GM12878 (cell line): ENCODE results near the gene KATNB1. TPM values are rescaled to one million over a fixed set of nuclear protein-coding genes. Genes with fewer than 3 reads are reported as not detected.
"Not testable (repeated sequence)": the region's sequence is repeated elsewhere in the genome, so short reads cannot be mapped to it uniquely, and the experiment has no call there.

ENCODE experiments used
- ATAC-seq: fragments of 200-7000 bp; cut with Tn5 transposase; 3 replicates; pipeline ENCODE4 v1.9.1; 2020; ENCODE audit warnings: mild to moderate bottlenecking, moderate library complexity
- BruUV-seq: library from RNA; stranded (reverse); fragments of 400-500 nt; replicated peaks from 2 replicates; lab custom pipeline; 2021; lab: Mats Ljungman, UMichigan
- CTCF ChIA-PET: fragments of 300-600 bp; sonication (Branson Sonifier 250); formaldehyde crosslinking; extraction: SDS; loops from one replicate; lab custom pipeline; 2021; ENCODE audit warnings: inconsistent platforms; lab: Yijun Ruan, JAX
- POLR2A ChIA-PET: fragments of 350-600 bp; formaldehyde crosslinking; extraction: SDS; loops from one replicate; lab custom pipeline; 2021; ENCODE audit warnings: inconsistent platforms; lab: Charles Lee
- RAD21 ChIA-PET: fragments of 300-600 bp; sonication (Branson Sonifier 250); formaldehyde crosslinking; loops from one replicate; lab custom pipeline; 2023; ENCODE audit warnings: antibody characterized with exemption; ENCODE audit not compliant: unreplicated experiment; lab: Charles Lee
- SMC1A ChIA-PET: fragments of 300-600 bp; sonication (Branson Sonifier 250); formaldehyde crosslinking; loops from one replicate; lab custom pipeline; 2023; ENCODE audit not compliant: unreplicated experiment, uncharacterized antibody; lab: Charles Lee
- DNase-seq: peaks from one replicate; pipeline ENCODE4 v3.0.0-alpha.2; 2011; ENCODE audit warnings: low read depth, low spot score
- FAIRE-seq: peaks from 3 replicates; lab custom pipeline; 2011; peaks lifted over from hg19 to GRCh38; lab: Jason Lieb, UNC
- H2AFZ ChIP-seq: 2 replicates; pipeline ENCODE4 v1.6.0; 2011; ENCODE audit warnings: low read depth, low read length, control low read depth; ENCODE audit not compliant: control insufficient read depth
- H3K27ac ChIP-seq: 2 replicates; pipeline ENCODE4 v1.5.1; 2011; ENCODE audit warnings: control low read depth; ENCODE audit not compliant: control insufficient read depth, insufficient read depth
- H3K27me3 ChIP-seq, 2 experiments: replicated peaks in 1 of 2; 2 replicates each; pipeline versions ENCODE4 v1.6.0 to v1.6.1; 2011; ENCODE audit warnings: low read length in 1 of 2; ENCODE audit not compliant: control insufficient read depth in 2 of 2, insufficient read depth in 2 of 2
- H3K36me3 ChIP-seq, 2 experiments: 2 replicates each; pipeline ENCODE4 v1.5.1; 2011; ENCODE audit warnings: low read length in 1 of 2; ENCODE audit not compliant: control insufficient read depth in 2 of 2, insufficient read depth in 2 of 2
- H3K4me1 ChIP-seq: 2 replicates; pipeline ENCODE4 v1.6.1; 2011; ENCODE audit warnings: mild to moderate bottlenecking, low read length, moderate library complexity, mixed read lengths; ENCODE audit not compliant: control insufficient read depth, insufficient read depth
- H3K4me2 ChIP-seq: 2 replicates; pipeline ENCODE4 v1.6.0; 2011; ENCODE audit warnings: control low read depth; ENCODE audit not compliant: control insufficient read depth, insufficient read depth
- H3K4me3 ChIP-seq: fragments of 200-600 bp; sonication (generic); 2 replicates; pipeline ENCODE4 v1.5.1; 2016
- H3K79me2 ChIP-seq: 2 replicates; pipeline ENCODE4 v1.6.0; 2011; ENCODE audit warnings: low read length; ENCODE audit not compliant: control insufficient read depth, insufficient read depth
- H3K9ac ChIP-seq: 2 replicates; pipeline ENCODE4 v1.8.0; 2011; ENCODE audit warnings: low read length, control low read depth, mixed read lengths; ENCODE audit not compliant: control insufficient read depth, insufficient read depth
- H3K9me3 ChIP-seq: replicated peaks from 3 replicates; pipeline ENCODE4 v1.5.1; 2011; ENCODE audit warnings: mild to moderate bottlenecking, low read length; ENCODE audit not compliant: control insufficient read depth, insufficient read depth
- H4K20me1 ChIP-seq: 2 replicates; pipeline ENCODE4 v1.6.0; 2011; ENCODE audit not compliant: control insufficient read depth, insufficient read depth
- KAT2A ChIP-seq: conservative IDR thresholded peaks from 2 replicates; pipeline ENCODE4 v1.6.1; 2011; ENCODE audit warnings: low read depth, low read length; ENCODE audit not compliant: control insufficient read depth
- RELA ChIP-seq: fragments of 450-650 bp; IDR thresholded peaks from 2 replicates; pipeline ENCODE4 v1.8.0; 2014; ENCODE audit warnings: borderline replicate concordance; ENCODE audit not compliant: partially characterized antibody
- REST ChIP-seq: IDR thresholded peaks from 2 replicates; pipeline ENCODE4 v1.6.1; 2012; ENCODE audit warnings: mild to moderate bottlenecking, low read depth, low read length
- WGBS: methylation state at CpG from one replicate; pipeline ENCODE4 v1.1.6; 2016; ENCODE audit warnings: low lambda C conversion rate; ENCODE audit not compliant: insufficient replicate concordance, insufficient coverage; ENCODE audit errors: missing lambda C conversion rate; 5-methylcytosine and 5-hydroxymethylcytosine counted together
- in situ Hi-C: fragments of 300-500 bp; cut with MboI; formaldehyde crosslinking; loops from 9 replicates; pipeline ENCODE4 v1.14.3; 2018; ENCODE audit warnings: mixed read lengths
- intact Hi-C: fragments of 100-400 bp; cut with micrococcal nuclease; formaldehyde crosslinking; loops from one replicate; pipeline ENCODE4 v1.14.2; 2022; ENCODE audit not compliant: unreplicated experiment
- polyA plus RNA-seq, 11 experiments: library from polyadenylated mRNA; depleted of rRNA in 4 of 11; unstranded in 6 of 11; stranded (reverse) in 5 of 11; fragments of >200 nt; fragmentation: Nextera tagmentation in 4 of 11; fragmentation: Illumina TruSeq in 1 of 11; extraction: Ambion mirVana in 4 of 11; extraction: Trizol in 1 of 11; gene quantifications; 1 replicate in 1 of 11; 2 replicates in 10 of 11; pipeline versions ENCODE4 v1.2.1 to v1.2.3, GENCODE V29; 2011 to 2016; ENCODE audit warnings: inconsistent platforms in 2 of 11, missing spikeins in 2 of 11, low read depth in 1 of 11
- total RNA-seq, 4 experiments: library from RNA; depleted of rRNA in 3 of 4; stranded (reverse); fragments of >200 nt in 3 of 4; fragmentation: Illumina TruSeq in 1 of 4; extraction: Trizol in 1 of 4; gene quantifications; 2 replicates each; pipeline versions ENCODE4 v1.2.1 to v1.2.3, GENCODE V29; 2013 to 2021
- TF ChIP-seq, protein P1 (sequence below): IDR thresholded peaks from 2 replicates; pipeline ENCODE4 v1.6.1; 2011; ENCODE audit warnings: borderline replicate concordance, low read depth, mild to moderate bottlenecking, moderate library complexity, low read length; ENCODE audit not compliant: insufficient read depth, poor library complexity, severe bottlenecking
- TF ChIP-seq, protein P2 (sequence below): fragments of 450-650 bp; formaldehyde crosslinking; IDR thresholded peaks from 2 replicates; pipeline ENCODE4 v1.4.0; 2020; ENCODE audit warnings: mild to moderate bottlenecking, moderate library complexity

The KATNB1 gene
- total and polyA plus RNA-seq, 10 of the 15 experiments (the other 5 are each of a cell fraction or from before 2014, with no cell fraction given), result 0.71 to 46.5 (median 19.5) TPM

DNA sequence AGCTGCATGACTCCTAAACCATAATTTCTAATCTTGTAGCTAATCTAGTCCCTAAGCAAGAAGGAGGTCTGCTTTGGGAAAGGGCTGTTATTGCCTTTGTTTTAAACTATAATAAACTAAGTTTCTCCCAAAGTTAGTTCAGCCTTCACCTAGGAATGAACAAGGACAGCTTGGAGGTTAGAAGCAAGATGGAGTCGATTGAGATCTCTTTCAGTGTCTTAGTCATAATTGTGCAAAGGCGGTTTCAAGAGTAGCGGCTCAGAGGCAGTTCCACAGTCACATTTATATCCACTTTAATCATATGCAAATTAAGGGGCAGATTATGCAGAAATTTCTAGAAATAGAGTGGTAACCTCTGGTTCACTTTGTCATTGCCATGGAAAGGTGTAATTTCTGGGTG, 23.6 kb upstream of the KATNB1 start:
- in situ Hi-C loops (no loop called here), intact Hi-C loops (no loop called here)
- Histone ChIP-seq H3K27ac (no peak overlapping the region), H3K9me3 (no peaks in the 10 kb centered on the region), H3K79me2 (no peaks in the 10 kb centered on the region), H3K4me2 (no peak overlapping the region), H3K9ac (no peak overlapping the region), H2AFZ (no peak overlapping the region), H4K20me1 (no peaks in the 10 kb centered on the region), H3K4me3 (no peak overlapping the region), H3K4me1 (no peaks in the 10 kb centered on the region), H3K36me3 (no peaks in the 10 kb centered on the region), H3K27me3 (peaks cover 0 to 2% of the 10 kb centered on the region in 2 experiments; a peak in 2 of 4 replicates)
- 33% methylated on average over 3 of the region's 3 CpGs for WGBS
- FAIRE-seq (no peak), ATAC-seq (no peak), DNase-seq (no peak)
- ChIA-PET POLR2A (no interaction called here), CTCF (interaction anchor here (1.2 to 1.6 kb wide), 2 partner anchors 64 to 111 kb away, joined by 3 to 5 read pairs; no protein-coding TSS in a partner anchor), SMC1A (no interaction called here), RAD21 (no interaction called here)
- BruUV-seq, result no TSS peak
- no peak for TF ChIP-seq REST
- no peak for TF ChIP-seq RELA
- TF ChIP-seq, protein P1, sequence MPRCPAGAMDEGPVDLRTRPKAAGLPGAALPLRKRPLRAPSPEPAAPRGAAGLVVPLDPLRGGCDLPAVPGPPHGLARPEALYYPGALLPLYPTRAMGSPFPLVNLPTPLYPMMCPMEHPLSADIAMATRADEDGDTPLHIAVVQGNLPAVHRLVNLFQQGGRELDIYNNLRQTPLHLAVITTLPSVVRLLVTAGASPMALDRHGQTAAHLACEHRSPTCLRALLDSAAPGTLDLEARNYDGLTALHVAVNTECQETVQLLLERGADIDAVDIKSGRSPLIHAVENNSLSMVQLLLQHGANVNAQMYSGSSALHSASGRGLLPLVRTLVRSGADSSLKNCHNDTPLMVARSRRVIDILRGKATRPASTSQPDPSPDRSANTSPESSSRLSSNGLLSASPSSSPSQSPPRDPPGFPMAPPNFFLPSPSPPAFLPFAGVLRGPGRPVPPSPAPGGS, result no peak
- no peak for TF ChIP-seq KAT2A
- TF ChIP-seq, protein P2, sequence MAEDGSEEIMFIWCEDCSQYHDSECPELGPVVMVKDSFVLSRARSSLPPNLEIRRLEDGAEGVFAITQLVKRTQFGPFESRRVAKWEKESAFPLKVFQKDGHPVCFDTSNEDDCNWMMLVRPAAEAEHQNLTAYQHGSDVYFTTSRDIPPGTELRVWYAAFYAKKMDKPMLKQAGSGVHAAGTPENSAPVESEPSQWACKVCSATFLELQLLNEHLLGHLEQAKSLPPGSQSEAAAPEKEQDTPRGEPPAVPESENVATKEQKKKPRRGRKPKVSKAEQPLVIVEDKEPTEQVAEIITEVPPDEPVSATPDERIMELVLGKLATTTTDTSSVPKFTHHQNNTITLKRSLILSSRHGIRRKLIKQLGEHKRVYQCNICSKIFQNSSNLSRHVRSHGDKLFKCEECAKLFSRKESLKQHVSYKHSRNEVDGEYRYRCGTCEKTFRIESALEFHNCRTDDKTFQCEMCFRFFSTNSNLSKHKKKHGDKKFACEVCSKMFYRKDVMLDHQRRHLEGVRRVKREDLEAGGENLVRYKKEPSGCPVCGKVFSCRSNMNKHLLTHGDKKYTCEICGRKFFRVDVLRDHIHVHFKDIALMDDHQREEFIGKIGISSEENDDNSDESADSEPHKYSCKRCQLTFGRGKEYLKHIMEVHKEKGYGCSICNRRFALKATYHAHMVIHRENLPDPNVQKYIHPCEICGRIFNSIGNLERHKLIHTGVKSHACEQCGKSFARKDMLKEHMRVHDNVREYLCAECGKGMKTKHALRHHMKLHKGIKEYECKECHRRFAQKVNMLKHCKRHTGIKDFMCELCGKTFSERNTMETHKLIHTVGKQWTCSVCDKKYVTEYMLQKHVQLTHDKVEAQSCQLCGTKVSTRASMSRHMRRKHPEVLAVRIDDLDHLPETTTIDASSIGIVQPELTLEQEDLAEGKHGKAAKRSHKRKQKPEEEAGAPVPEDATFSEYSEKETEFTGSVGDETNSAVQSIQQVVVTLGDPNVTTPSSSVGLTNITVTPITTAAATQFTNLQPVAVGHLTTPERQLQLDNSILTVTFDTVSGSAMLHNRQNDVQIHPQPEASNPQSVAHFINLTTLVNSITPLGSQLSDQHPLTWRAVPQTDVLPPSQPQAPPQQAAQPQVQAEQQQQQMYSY (CRISPR knock-in tag), result no peak

- H3K4me3 ChIP-seq, RAD21 ChIA-PET, H3K36me3 ChIP-seq, BruUV-seq, H4K20me1 ChIP-seq, H2AFZ ChIP-seq, H3K4me2 ChIP-seq, H3K9ac ChIP-seq, POLR2A ChIA-PET, ATAC-seq, H3K27ac ChIP-seq, in situ Hi-C loops, SMC1A ChIA-PET, H3K79me2 ChIP-seq, DNase-seq, intact Hi-C loops, H3K9me3 ChIP-seq, H3K4me1 ChIP-seq, H3K27me3 ChIP-seq, FAIRE-seq: not testable (repeated sequence)
- CTCF ChIA-PET, result interaction anchor here (1.5 to 1.6 kb wide), 2 partner anchors 112 to 136 kb away, joined by 4 to 5 read pairs; no protein-coding TSS in a partner anchor
- 23% methylated on average over 6 of the region's 6 CpGs for WGBS
These were observed 23.0 kb upstream of the KATNB1 start for GRCh38 chr16:57712569-57712968.
